Fibroblast of mammary gland (primary cell): Measurements from ENCODE around the gene VPS26A.

Experiments
- DNase-seq: peaks from one replicate; pipeline ENCODE4 v3.0.0-alpha.2; 2010; ENCODE audit warnings: low read depth
- H3K4me3 ChIP-seq: 2 replicates; pipeline ENCODE4 v1.5.1; 2011; ENCODE audit warnings: low read depth, mild to moderate bottlenecking, low read length, moderate library complexity; ENCODE audit not compliant: control insufficient read depth
- CTCF ChIP-seq: conservative IDR thresholded peaks from 2 replicates; pipeline ENCODE4 v1.5.1; 2011; ENCODE audit warnings: low read depth, low read length, inconsistent platforms; ENCODE audit not compliant: control insufficient read depth, insufficient read depth

Gene VPS26A

GRCh38 chr10:69220507-69220906 lies 96.5 kb downstream of the VPS26A start:
- DNase-seq, result no peak
- TF ChIP-seq CTCF, result no peak
- H3K4me3 ChIP-seq, result no peak overlapping the region
